ENCODE data around the gene CACNA2D3. TPM values are rescaled to one million over a fixed set of nuclear protein-coding genes. Genes with fewer than 3 reads are reported as not detected.

Gene CACNA2D3
- total RNA-seq, 1 experiment from 2014 or later, result not detected

DNA sequence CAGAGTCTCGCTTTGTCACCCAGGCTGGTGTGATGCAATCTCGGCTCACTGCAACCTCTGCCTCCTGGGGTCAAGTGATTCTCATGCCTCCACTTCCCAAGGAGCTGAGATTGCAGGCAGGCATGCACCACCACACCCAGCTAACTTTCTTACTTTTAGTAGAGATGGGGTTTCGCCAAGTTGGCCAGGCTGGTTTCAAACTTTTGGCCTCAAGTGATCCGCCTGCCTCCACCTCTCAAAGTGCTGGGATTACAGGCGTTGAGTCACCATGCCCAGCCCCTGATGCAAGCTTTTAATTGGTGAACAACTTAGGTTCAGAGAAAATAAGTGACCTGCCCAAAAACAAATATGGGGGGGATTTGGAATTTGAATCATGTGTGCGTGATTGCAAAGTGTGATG is 559.4 kb downstream of the CACNA2D3 start:
- H3K79me2 ChIP-seq (ENCODE audit: low read length), result no peaks in the 10 kb centered on the region
- no peaks in the 10 kb centered on the region for H3K9me2 ChIP-seq (replicated peaks; ENCODE audit: low read length)
- DNase-seq (no peak), ATAC-seq (no peak)
- intact Hi-C loops (cut with micrococcal nuclease), result no loop called here
- H3K27me3 ChIP-seq (ENCODE audit: low read length), result 0 out of 2 replicates have a peak, but pooled peaks cover 3% of the 10 kb centered on the region
- POLR2A ChIA-PET (ENCODE audit: unreplicated experiment), result no interaction called here
- H3K9me3 ChIP-seq (ENCODE audit: low read length), result no peaks in the 10 kb centered on the region
- TF ChIP-seq, protein P1, sequence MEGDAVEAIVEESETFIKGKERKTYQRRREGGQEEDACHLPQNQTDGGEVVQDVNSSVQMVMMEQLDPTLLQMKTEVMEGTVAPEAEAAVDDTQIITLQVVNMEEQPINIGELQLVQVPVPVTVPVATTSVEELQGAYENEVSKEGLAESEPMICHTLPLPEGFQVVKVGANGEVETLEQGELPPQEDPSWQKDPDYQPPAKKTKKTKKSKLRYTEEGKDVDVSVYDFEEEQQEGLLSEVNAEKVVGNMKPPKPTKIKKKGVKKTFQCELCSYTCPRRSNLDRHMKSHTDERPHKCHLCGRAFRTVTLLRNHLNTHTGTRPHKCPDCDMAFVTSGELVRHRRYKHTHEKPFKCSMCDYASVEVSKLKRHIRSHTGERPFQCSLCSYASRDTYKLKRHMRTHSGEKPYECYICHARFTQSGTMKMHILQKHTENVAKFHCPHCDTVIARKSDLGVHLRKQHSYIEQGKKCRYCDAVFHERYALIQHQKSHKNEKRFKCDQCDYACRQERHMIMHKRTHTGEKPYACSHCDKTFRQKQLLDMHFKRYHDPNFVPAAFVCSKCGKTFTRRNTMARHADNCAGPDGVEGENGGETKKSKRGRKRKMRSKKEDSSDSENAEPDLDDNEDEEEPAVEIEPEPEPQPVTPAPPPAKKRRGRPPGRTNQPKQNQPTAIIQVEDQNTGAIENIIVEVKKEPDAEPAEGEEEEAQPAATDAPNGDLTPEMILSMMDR (conservative IDR thresholded peaks at IDR 0.05; ENCODE audit: low read depth, low read length), result no peak
- TF ChIP-seq EZH2phosphoT487 (IDR thresholded peaks at IDR 0.05; ENCODE audit: borderline replicate concordance, low read length), result no peak
- TF ChIP-seq EZH2 (IDR thresholded peaks at IDR 0.05; ENCODE audit: low read length, unreplicated experiment), result no peak
- no peaks in the 10 kb centered on the region for H3K36me3 ChIP-seq (ENCODE audit: low read depth, low read length)
- no peak overlapping the region for H3K4me2 ChIP-seq (ENCODE audit: low read length)
- H3K9ac ChIP-seq (ENCODE audit: low read length), result no peak overlapping the region
- CTCF ChIA-PET, result no interaction called here
- H3K4me3 ChIP-seq (ENCODE audit: low read length), result no peak overlapping the region
- H3K27ac ChIP-seq (ENCODE audit: low read length), result no peak overlapping the region
- no peaks in the 10 kb centered on the region for H4K20me1 ChIP-seq (ENCODE audit: low read length)
- no peaks in the 10 kb centered on the region for H3F3A ChIP-seq (ENCODE audit: low read length, unreplicated experiment)
- H3K4me1 ChIP-seq (ENCODE audit: insufficient read depth, low read length), result no peaks in the 10 kb centered on the region
- no peak overlapping the region for H2AFZ ChIP-seq (ENCODE audit: low read length)
- BruUV-seq (replicated peaks), result no TSS peak

- H3K9me3 ChIP-seq (ENCODE audit: low read length), result no peaks in the 10 kb centered on the region
- ChIA-PET CTCF (no interaction called here), POLR2A (ENCODE audit: unreplicated experiment) (no interaction called here)
- ATAC-seq, result no peak
- no peak overlapping the region for H3K9ac ChIP-seq (ENCODE audit: low read length)
- no peak overlapping the region for H3K27ac ChIP-seq (ENCODE audit: low read length)
- no peaks in the 10 kb centered on the region for H3K79me2 ChIP-seq (ENCODE audit: low read length)
- H3K4me3 ChIP-seq (ENCODE audit: low read length), result no peak overlapping the region
- no peak overlapping the region for H3K4me2 ChIP-seq (ENCODE audit: low read length)
- TF ChIP-seq EZH2 (IDR thresholded peaks at IDR 0.05; ENCODE audit: low read length, unreplicated experiment), result no peak
- no peak for TF ChIP-seq EZH2phosphoT487 (IDR thresholded peaks at IDR 0.05; ENCODE audit: borderline replicate concordance, low read length)
- TF ChIP-seq, protein P1 (conservative IDR thresholded peaks at IDR 0.05; ENCODE audit: low read depth, low read length), result no peak
- H3K9me2 ChIP-seq (replicated peaks; ENCODE audit: low read length), result no peaks in the 10 kb centered on the region
- H4K20me1 ChIP-seq (ENCODE audit: low read length), result no peaks in the 10 kb centered on the region
- no peak for DNase-seq
- intact Hi-C loops (cut with micrococcal nuclease), result no loop called here
- H3K36me3 ChIP-seq (ENCODE audit: low read depth, low read length), result no peaks in the 10 kb centered on the region
- peaks cover 6% of the 10 kb centered on the region; the same call in 1 of the 2 replicates for H3K27me3 ChIP-seq (ENCODE audit: low read length)
- H3K4me1 ChIP-seq (ENCODE audit: insufficient read depth, low read length), result no peaks in the 10 kb centered on the region
- H3F3A ChIP-seq (ENCODE audit: low read length, unreplicated experiment), result no peaks in the 10 kb centered on the region
- no peak overlapping the region for H2AFZ ChIP-seq (ENCODE audit: low read length)
- no TSS peak for BruUV-seq (replicated peaks)
Measured at GRCh38 chr3:54685213-54685612, 562.9 kb downstream of the CACNA2D3 start.

DNA sequence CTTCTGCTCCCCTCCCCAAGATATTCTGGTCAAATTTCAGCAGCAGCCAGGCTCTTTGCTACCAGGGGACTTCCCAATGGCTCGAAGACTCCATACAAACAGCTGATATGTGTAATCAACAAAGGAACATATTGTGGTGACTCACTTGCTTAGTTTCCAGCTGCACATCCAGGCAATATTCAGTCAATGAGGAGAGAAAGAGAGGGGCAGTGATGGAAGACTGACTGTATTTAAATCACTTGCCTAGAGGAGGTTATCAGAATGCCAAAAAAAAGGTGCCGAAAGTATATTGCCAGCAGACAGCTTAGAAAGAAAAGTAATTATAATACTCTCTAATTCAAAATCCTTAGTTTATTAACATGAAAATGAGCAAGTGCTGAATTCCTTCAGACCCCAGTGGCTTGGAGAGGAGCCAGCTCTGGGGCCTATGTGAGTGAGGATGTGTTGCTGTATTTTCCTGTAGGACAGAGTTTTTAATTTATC is 569.0 kb downstream of the CACNA2D3 start:
- DNase-seq, result no peak
- Histone ChIP-seq H3K9ac (ENCODE audit: low read length) (no peak overlapping the region), H3K27ac (ENCODE audit: low read length) (no peak overlapping the region)

More for the DNA sequence above, 569.0 kb downstream of the CACNA2D3 start:
- no peaks in the 10 kb centered on the region for H3K36me3 ChIP-seq (ENCODE audit: low read depth, low read length)
- H3F3A ChIP-seq (ENCODE audit: low read length, unreplicated experiment), result no peaks in the 10 kb centered on the region
- H3K9me2 ChIP-seq (replicated peaks; ENCODE audit: low read length), result no peaks in the 10 kb centered on the region
- TF ChIP-seq EZH2phosphoT487 (IDR thresholded peaks at IDR 0.05; ENCODE audit: borderline replicate concordance, low read length) (no peak), EZH2 (IDR thresholded peaks at IDR 0.05; ENCODE audit: low read length, unreplicated experiment) (no peak)
- TF ChIP-seq, protein P1 (conservative IDR thresholded peaks at IDR 0.05; ENCODE audit: low read depth, low read length), result no peak
- peaks cover 3% of the 10 kb centered on the region; the same call in 1 of the 2 replicates for H3K27me3 ChIP-seq (ENCODE audit: low read length)
- no peaks in the 10 kb centered on the region for H3K9me3 ChIP-seq (ENCODE audit: low read length)
- H4K20me1 ChIP-seq (ENCODE audit: low read length), result no peaks in the 10 kb centered on the region
- no TSS peak for BruUV-seq (replicated peaks)
- POLR2A ChIA-PET (ENCODE audit: unreplicated experiment), result no interaction called here
- H3K4me1 ChIP-seq (ENCODE audit: insufficient read depth, low read length), result no peaks in the 10 kb centered on the region
- CTCF ChIA-PET, result no interaction called here
- H3K79me2 ChIP-seq (ENCODE audit: low read length), result no peaks in the 10 kb centered on the region
- no peak overlapping the region for H2AFZ ChIP-seq (ENCODE audit: low read length)
- H3K4me3 ChIP-seq (ENCODE audit: low read length), result no peak overlapping the region
- H3K4me2 ChIP-seq (ENCODE audit: low read length), result no peak overlapping the region
- intact Hi-C loops (cut with micrococcal nuclease), result no loop called here
- no peak for ATAC-seq
